ENCODE data around the gene ZNF609. TPM values are rescaled to one million over a fixed set of nuclear protein-coding genes. Genes with fewer than 3 reads are reported as not detected.
A peak's percentile ranks its signal among the peaks of the same experiment; 100 is the strongest.

Gene ZNF609
- total RNA-seq, 1 experiment from 2014 or later: 35.0 TPM

- no peak for DNase-seq (ENCODE audit: low spot score)
- Histone ChIP-seq H3K4me3 (ENCODE audit: low read depth, low read length, poor library complexity, severe bottlenecking) (no peak overlapping the region), H3K4me1 (ENCODE audit: insufficient read depth, low read length, poor library complexity, severe bottlenecking) (no peaks in the 10 kb centered on the region), H3K36me3 (ENCODE audit: insufficient read depth, low read length, poor library complexity, severe bottlenecking) (peaks cover 49% of the 10 kb centered on the region), H3K27ac (ENCODE audit: low read depth, low read length, poor library complexity, severe bottlenecking) (no peak overlapping the region), H3K9me3 (ENCODE audit: low read depth, low read length, poor library complexity, severe bottlenecking) (no peaks in the 10 kb centered on the region), H3K27me3 (replicated peaks; ENCODE audit: insufficient read depth, low read depth, low read length, poor library complexity) (no peaks in the 10 kb centered on the region)
- intact Hi-C loops (cut with micrococcal nuclease; ENCODE audit: unreplicated experiment): no loop called here
- CTCF ChIA-PET: no interaction called here
- POLR2A ChIA-PET (ENCODE audit: low non-redundant PET): interaction anchor here (0.8 kb wide), 1 partner anchor 447 kb away, joined by 3 read pairs; no protein-coding TSS in a partner anchor
- no TSS peak for BruUV-seq (replicated peaks)
- no peak for TF ChIP-seq EZH2 (IDR thresholded peaks at IDR 0.05; ENCODE audit: borderline replicate concordance, low read depth, low read length, poor library complexity, severe bottlenecking)
- TF ChIP-seq CTCF (conservative IDR thresholded peaks at IDR 0.05; ENCODE audit: low read depth, low read length): no peak
These were observed 217.9 kb downstream of the ZNF609 start for GRCh38 chr15:64678126-64678819.

- no TSS peak for BruUV-seq (replicated peaks)
- POLR2A ChIA-PET (ENCODE audit: low non-redundant PET): no interaction called here
- H3K36me3 ChIP-seq (ENCODE audit: insufficient read depth, low read length, poor library complexity, severe bottlenecking): peaks cover 49% of the 10 kb centered on the region
These were observed 219.7 kb downstream of the ZNF609 start for GRCh38 chr15:64680097-64680496.

GRCh38 chr15:64681424-64682024, 221.1 kb downstream of the ZNF609 start:
- no peaks in the 10 kb centered on the region for H3K4me1 ChIP-seq (ENCODE audit: insufficient read depth, low read length, poor library complexity, severe bottlenecking)
- H3K27ac ChIP-seq (ENCODE audit: low read depth, low read length, poor library complexity, severe bottlenecking): no peak overlapping the region
- BruUV-seq (replicated peaks): no TSS peak
- H3K4me3 ChIP-seq (ENCODE audit: low read depth, low read length, poor library complexity, severe bottlenecking): no peak overlapping the region
- intact Hi-C loops (cut with micrococcal nuclease; ENCODE audit: unreplicated experiment): loop anchor here (1.0 to 10.0 kb wide), 2 partner anchors 254 to 467 kb away; no protein-coding TSS in a partner anchor
- H3K27me3 ChIP-seq (replicated peaks; ENCODE audit: insufficient read depth, low read depth, low read length, poor library complexity): no peaks in the 10 kb centered on the region
- peak; percentile 81 for DNase-seq (ENCODE audit: low spot score)
- TF ChIP-seq CTCF (conservative IDR thresholded peaks at IDR 0.05; ENCODE audit: low read depth, low read length) (peak; percentile 65), EZH2 (IDR thresholded peaks at IDR 0.05; ENCODE audit: borderline replicate concordance, low read depth, low read length, poor library complexity, severe bottlenecking) (no peak)
- ChIA-PET CTCF (no interaction called here), POLR2A (ENCODE audit: low non-redundant PET) (no interaction called here)
- no peaks in the 10 kb centered on the region for H3K9me3 ChIP-seq (ENCODE audit: low read depth, low read length, poor library complexity, severe bottlenecking)
- peaks cover 58% of the 10 kb centered on the region for H3K36me3 ChIP-seq (ENCODE audit: insufficient read depth, low read length, poor library complexity, severe bottlenecking)

More at GRCh38 chr15:64680097-64680496, 219.7 kb downstream of the ZNF609 start:
- TF ChIP-seq CTCF (conservative IDR thresholded peaks at IDR 0.05; ENCODE audit: low read depth, low read length): no peak
- no peak for DNase-seq (ENCODE audit: low spot score)
- no peaks in the 10 kb centered on the region for H3K9me3 ChIP-seq (ENCODE audit: low read depth, low read length, poor library complexity, severe bottlenecking)
- no peaks in the 10 kb centered on the region for H3K27me3 ChIP-seq (replicated peaks; ENCODE audit: insufficient read depth, low read depth, low read length, poor library complexity)
- intact Hi-C loops (cut with micrococcal nuclease; ENCODE audit: unreplicated experiment): loop anchor here (10.0 kb wide), 1 partner anchor 465 kb away; no protein-coding TSS in a partner anchor
- H3K4me3 ChIP-seq (ENCODE audit: low read depth, low read length, poor library complexity, severe bottlenecking): no peak overlapping the region
- H3K4me1 ChIP-seq (ENCODE audit: insufficient read depth, low read length, poor library complexity, severe bottlenecking): no peaks in the 10 kb centered on the region
- CTCF ChIA-PET: no interaction called here
- H3K27ac ChIP-seq (ENCODE audit: low read depth, low read length, poor library complexity, severe bottlenecking): no peak overlapping the region

All from A673 (cell line).